DMS153 treated with DMSO at 0.1 percent for 48 hours (cell line): ENCODE results near the gene FBXL19.
"Not testable (repeated sequence)": the region's sequence is repeated elsewhere in the genome, so short reads cannot be mapped to it uniquely, and the experiment has no call there.

Experiments
- DNase-seq: peaks from one replicate; lab custom pipeline; 2025; ENCODE audit not compliant: unreplicated experiment; lab: John Stamatoyannopoulos, UW

FBXL19 gene, protein sequence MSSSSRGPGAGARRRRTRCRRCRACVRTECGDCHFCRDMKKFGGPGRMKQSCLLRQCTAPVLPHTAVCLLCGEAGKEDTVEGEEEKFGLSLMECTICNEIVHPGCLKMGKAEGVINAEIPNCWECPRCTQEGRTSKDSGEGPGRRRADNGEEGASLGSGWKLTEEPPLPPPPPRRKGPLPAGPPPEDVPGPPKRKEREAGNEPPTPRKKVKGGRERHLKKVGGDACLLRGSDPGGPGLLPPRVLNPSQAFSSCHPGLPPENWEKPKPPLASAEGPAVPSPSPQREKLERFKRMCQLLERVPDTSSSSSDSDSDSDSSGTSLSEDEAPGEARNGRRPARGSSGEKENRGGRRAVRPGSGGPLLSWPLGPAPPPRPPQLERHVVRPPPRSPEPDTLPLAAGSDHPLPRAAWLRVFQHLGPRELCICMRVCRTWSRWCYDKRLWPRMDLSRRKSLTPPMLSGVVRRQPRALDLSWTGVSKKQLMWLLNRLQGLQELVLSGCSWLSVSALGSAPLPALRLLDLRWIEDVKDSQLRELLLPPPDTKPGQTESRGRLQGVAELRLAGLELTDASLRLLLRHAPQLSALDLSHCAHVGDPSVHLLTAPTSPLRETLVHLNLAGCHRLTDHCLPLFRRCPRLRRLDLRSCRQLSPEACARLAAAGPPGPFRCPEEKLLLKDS

DNA sequence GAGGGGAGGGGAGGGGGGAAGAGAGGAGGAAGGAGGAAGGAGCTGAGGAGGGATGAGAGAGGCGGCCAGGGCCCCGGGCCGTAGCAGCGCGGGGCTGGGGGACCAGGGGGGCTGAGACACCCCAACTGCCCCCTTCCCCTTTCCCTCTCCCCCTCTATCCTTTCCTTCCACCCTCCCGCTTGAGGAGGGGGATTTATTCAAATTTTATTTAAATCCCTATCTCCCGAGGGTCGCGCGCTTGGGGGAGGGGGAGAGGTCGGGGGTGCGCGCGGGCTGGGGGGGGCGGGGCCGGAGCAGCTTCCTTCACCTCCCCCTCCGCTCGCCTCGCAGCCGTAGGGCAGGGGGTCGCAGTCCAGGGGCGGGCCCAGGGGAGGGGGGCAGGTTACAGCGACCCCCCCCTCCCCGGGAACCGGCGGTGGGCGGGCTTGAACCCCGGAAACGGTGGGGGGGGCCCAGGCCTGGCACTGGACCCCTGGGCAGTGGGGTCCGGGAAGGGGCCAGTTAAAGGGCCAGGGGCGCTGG, at the start of gene FBXL19:
Gene FBXL19 (plus strand): TSS at position 19 of the 522 bp plus-strand sequence. CDS start 2,183 bp downstream, outside the sequence.
- DNase-seq, result no peak

DNA sequence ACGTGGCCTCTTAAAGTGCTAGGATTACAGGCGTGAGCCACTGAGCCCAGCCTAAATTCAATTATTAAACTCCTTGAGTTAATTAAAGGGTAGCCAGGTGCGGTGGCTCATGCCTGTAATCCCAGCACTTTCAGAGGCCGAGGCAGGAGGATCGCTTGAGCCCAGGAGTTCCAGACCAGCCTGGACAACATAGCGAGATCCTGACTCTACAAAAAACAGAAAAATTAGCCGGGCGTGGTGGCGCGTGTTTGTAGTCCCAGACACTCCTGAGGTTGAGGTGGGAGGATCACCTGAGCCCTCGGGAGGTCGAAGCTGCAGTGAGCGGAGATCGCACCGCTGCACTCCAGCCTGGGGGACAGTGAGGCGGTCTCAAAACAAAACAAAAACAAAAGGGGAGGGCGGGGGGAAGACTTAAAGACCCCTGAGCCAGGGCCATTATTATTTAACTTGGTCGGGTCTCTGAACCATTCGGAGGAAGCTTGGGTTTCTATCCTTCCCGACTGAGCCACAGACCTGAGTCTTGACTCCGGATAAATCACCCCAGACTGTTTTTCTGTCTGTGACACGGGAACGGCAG, 49.0 kb upstream of the FBXL19 start:
- DNase-seq, result no peak

DNA sequence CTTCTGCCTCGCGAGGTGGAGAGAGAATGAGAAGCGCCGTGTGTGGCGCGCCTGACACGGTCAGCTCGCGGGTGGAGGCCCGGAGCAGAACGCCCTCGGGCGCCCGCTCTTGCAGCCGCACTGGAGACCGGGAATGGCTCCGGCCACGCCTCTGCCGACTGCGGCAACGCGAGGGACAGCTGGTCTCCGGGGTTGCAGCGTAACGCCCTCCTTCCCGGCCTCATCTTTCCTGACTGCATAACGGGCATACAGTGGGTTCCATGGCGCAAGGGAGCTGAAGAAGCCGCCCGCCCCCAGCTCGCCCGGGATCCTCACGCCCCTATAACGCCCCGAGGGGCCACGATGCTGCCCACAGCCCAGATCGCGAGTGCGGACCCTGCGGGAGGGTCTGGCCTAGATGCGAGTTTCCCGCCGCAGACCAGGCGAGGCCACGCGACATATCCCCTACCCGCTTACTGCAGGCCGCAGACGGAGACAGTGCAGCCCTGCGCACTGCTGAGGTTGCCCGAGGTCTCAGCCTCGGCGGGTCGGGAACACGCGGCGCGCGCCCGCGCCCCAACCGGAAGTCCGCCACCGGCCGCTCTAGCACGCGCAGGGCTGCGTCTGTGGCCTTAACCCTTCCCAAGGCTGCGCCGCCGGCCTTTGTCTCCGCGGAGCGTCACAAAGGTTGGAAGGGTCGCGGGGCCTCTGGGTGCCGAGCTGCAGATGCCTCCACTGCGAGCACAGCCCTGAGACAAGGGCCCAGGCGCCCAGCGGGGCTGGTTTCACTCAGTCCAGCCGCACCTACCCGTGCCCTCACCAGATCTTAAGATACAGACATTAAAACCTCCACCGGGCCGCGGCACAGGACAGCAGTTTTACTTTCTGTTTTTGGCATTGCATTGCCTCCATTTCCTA, 48.3 kb upstream of the FBXL19 start:
- DNase-seq, result peak; percentile 83

DNA sequence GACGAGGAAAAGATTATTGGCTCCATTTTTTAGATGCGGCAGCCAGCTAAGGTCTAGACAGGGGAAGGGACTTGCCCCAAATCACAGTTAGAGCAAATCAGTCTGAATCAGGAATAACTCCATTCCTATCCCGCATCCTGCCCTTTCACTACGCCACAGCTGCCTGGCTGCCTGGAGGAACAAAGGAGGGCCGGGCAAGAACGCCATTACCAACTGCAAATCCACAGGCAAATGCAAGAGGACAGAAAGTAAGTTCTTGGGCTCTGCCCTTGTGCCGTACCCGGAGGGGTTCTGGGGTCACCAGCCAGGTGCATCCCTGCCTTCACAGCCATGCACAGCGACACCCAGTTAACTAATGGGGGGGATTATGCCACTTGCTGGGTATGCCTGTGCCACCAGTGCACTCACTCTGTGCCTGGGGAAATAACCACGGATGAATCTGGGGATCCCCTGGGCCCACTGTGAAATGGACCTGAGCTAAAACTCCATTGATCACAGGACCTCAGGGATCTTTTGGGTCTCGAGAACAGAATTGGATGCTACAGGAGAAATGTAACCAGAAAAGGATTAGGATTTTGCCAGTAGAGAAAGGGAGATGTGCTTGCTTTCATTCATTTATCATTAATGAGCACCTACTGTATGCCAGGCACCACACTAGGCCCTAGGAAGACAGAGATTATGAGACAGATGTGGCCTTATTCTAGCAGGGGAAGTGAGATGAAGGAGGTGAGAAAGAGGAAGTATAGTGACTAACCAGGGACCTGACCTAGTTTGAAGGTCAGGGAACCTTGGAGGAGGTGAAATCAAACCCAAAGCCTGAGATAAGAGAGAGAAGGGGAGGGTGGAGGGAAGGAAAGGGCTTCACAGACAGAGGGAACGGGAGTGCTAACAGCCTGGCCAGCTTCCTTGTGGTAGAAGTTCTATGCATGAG, 47.2 kb upstream of the FBXL19 start:
- DNase-seq, result peak; percentile 31

DNA sequence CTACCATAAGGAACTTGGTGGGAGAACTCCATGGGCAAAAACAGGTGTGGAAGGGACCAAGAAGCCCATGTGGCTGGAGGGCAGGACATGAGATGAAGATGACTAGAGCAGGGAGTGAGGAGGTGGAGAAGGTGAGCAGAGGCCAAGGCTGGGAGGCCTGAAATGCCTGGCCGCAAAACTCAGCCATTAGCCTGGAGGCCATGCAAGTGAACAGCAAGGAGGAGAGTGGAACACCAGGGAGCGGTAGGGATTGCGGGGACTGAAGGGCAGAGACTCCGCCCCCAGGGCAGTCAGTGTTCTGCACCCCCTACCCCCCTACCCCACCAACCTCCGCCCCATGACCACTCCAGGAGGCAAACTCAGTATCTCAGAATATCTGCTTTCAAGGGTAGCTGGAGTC, 46.5 kb upstream of the FBXL19 start:
- DNase-seq, result no peak

DNA sequence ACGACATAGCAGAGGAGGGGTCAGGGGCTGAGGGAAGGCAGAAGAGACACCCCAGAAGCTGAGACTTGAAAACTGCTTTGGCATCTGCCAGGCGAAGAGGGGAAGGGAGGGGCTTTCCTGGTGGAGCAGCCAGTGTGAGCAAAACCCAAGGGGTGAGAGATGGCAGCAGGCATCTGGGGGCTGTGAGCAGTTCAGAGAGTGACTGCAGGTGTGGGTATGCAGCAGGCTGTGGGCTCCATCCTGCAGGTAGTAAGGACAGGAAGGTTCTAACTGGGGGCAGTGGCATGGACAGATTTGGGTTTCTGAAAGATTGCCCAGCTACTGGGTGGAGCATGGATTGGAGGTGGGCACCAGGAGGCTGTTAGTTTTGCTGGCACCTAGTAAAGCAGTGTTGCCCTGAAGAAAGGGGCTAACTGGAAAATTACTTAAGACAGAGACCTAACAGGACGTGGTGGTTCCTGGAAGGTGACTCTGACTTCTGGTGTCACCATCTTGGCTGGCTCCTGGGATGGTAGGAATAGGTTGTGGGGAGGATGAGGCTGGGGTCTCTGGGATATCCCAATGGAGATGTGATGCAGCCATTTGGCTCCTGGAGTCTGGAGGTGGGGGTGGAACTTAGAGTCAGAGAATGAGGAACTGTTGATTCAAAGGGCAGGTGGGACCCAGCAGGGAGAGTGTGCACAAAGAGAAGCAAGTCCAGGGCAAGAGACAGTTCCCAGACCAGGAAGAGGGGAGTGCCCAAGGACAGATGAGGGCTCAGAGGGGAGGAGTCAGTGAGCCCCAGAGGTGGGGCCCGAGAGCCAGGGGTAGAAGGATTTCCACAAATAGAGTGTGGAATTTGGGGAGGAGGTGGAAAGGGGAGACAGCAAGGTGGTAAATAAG, 40.7 kb upstream of the FBXL19 start:
- no peak for DNase-seq

DNA sequence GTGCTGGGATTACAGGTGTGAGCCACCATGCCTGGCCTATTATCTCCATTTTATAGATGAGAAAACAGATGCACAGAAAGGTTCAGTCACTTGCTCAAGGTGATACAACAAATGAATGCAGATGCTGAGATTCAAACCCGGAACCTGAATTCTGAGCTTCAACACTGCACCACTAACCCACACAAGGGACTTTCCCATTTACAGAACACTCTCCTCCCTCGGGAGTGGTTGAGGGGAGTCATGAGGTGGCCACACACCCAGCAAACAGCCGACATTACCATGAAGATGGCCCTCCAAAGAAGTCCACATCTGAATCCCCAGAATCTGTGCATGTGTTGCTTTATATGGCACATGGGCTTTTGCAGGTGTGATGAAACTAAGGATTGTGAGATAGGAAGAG, 38.6 kb upstream of the FBXL19 start:
- no peak for DNase-seq

DNA sequence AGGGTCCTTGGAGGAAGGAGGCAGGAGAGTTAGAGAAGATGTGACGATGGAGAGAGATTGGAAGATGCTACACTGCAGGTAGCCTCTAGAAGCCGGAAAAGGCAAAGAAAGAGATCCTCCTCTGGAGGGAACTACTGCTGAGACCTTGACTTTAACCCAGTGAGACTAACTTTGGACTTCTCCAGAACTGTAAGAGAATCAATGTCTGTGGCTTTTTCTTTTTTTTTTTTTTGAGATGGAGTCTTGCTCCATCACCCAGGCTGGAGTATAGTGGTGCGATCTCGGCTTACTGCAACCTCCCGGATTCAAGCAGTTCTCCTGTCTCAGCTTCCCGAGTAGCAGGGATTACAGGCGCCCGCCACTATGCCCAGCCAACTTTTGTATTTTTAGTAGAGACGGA, 38.2 kb upstream of the FBXL19 start:
- DNase-seq, result no peak

DNA sequence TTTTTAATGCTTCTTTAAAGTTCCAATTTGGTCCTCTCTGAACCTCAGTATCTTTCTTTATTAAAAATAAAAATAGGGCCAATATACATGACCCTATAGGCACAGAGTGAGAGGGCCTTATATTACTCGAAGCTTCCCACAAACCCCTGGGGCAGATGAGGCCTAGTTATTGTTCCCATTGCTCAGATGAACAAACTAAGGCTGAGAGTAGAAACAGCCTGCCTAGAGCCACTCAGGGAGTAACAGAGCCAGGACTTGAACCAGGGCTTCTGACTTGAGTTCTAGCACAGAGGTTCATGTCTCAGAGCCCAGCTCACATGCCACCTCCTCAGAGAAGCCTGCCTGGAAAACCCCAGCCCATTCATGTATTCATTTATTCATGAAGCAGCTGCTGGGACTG, 37.2 kb upstream of the FBXL19 start:
- no peak for DNase-seq

DNA sequence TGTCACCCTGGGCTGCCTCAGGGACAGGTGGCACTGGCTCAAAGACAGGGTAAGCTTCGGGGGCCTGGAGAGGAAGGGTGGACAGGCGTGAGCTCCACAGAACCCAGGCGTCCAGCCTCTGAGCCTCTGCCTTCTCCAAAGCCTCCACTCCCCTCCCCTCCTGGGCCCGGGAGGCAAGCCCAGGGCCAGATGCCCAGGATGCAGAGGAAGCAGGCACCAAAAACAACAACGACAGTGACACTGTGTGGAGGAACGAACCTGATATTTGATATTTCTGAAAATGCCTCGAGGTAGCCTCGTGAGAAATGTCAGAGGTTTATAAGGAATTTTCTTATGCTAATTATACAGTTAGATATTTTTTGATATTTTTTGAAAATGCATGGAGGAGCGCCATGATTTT, 35.4 kb upstream of the FBXL19 start:
- DNase-seq, result no peak

DNA sequence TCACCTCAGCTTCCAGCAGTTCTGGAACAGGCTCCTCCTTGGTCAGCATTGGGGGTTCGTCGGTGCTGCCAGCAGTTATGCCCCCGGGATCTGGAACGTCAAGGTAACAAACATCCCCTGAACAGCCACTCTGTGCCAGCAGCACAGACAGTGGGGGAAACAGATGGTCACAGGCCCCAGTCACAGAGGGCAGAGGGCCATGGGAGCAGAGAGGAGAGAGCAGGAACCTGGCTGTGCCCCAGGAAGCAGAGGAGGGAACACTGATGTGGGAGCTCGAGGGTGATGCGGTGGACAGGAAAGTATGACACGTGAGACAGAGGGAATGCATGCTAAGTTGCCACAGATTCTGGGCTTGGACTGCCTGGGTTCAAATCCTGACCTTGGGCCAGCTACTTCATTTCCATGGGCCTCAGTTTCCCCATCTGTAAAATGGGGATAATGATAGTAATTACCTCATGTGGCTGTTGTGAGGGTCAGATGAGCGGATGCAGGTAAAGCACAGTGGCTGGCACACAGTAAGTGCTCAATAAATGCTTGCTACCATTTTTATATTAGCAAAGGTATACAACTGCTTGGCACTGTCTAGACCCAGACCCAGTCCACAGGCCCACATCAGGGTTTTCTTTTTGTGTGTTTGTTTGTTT, 34.4 kb upstream of the FBXL19 start:
- DNase-seq, result no peak

DNA sequence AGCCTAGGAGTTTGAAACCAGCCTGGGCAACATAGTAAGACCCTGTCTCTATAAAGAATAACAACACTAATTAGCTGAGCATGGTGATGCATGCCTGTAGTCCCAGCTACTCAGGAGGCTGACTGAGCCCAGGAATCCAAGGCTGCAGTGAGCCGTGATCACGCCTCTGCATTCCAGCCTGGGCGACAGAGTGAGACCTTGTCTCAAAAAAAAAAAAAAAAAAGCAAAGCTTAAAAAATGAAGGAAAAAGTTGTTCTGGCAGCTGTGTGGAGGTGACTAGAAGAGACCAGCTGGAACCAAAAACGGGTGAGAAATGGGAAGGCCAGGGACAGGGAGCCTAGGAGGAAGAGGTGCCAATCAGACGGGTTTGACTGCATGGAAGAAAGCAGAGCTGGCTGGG, 33.7 kb upstream of the FBXL19 start:
- DNase-seq, result no peak

DNA sequence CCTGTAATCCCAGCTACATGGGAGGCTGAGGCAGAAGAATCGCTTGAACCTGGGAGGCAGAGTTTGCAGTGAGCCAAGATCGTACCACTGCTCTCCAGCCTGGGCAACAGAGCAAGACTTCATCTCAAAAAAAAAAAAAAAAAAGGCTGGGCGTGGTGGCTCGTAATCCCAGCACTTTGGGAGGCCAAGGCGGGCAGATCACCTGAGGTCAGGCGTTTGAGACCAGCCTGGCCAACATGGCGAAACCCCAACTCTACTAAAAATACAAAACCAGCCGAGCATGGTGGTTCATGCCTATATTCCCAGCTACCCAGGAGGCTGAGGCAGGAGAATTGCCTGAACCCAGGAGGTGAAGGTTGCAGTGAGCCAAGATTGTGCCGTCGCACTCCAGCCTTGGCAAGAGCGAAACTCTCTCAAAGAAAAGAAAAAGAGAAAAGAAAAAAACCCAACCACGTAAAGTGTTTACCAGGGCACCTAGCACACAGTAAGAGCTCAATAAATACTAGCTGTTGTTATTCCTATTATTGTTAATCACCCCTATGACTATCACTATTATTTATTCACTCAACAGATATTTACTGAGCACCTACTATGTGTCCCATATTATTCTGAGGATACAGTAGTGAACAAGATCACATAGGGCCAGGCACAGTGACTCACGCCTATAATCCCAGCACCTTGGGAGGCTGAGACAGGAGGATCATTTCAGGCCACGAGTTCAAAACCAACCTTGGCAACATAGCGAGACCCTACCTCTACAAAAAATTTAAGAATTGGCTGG, 32.1 kb upstream of the FBXL19 start:
- not testable (repeated sequence) for DNase-seq

DNA sequence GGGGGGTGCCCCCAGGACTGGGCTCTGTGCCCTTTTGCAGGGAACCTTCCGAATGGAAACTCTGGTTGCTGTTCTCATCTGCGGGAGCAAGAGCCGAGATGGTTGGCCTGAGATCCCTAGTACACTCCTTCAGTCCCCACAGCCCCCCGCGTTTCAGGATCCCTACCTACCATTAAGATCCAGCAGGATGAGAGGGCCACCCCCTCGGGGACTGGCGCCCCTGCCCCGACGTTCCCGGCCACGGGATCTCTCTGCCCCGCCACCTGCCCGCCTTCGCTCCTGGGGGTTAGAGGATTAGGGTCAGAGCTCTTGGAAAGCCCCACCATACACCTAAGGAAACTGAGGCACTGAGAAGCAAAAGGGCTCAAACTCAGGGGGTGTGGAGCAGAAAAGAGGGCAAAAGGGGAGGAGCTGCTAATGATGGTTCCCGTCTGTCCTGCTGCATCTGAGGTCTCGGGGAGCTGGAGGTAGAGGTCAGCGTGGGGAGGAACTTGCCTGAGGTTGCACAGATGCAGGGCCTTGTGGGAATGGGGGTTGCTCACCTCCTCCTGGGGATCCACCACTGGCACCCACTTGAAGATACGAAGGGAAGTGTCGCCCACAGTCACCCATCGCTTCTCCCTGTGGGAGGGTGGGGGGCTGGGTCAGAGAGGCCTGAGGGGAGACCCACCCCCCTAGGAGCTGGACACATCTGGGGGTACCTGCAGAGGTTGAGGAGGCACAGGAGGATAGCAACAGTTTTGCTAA, 30.5 kb upstream of the FBXL19 start:
- DNase-seq, result no peak

DNA sequence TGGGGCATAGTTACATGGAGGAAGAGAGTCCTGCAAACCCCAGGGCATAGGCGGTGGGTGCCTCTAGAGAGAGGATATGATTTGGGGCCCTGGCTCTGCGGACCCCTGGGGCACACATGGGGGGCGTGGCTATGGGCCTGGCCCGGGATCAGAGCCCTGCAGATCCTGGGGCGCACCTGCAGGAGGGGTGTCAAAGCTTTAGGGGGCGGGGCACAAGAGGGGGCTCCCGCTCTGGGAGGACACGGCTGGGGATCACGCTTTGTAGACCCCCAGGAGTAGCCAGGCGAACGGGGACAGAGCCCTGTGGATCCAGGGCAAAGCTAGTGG, 30.0 kb upstream of the FBXL19 start:
- DNase-seq, result no peak

DNA sequence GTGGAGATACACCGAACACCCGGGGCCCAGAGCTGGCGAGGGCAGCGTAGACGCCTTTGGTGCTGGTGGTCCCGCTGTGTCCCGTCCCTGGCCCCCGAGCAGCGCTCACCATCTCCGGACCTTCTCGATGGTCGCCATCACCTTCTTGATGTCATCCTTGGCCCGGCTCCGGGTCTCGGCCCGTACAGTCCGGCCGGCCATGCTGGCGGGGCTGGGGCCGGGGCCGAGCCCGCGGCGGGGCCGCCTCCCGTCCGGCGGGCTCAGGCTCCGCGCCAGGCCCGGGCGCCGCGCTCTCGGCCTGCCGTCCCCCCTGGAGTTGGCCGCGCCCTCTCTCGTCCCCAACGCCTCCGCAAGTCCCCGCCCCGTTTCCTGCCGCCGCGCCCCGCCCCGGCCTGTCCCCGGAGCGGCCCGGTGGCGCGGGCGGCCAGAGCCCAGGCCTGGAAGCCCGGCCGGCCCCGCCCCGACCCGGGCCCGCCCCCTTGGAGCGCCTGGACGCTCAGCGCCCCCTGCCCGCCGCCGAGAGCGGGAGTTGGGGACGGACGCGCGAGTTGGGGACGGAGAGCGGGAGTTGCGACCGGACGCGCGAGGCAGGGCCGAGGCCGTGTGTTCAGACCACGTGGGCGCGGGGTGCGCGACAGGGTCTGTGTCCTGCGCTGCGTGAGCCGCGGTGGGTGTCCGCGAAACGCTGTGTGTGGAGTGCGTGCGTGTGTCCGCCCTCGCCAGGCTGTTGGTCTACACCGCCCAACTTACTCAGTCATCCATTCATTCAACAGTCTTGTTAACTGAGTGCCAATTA, 29.4 kb upstream of the FBXL19 start, which contains the start of gene BCL7C:
Gene BCL7C (minus strand): TSS at position 334 of the 796 bp plus-strand sequence. CDS start 133 bp downstream, at position 201.
- peak; percentile 73 for DNase-seq
